ENCODE data around the gene GPR87. TPM values are rescaled to one million over a fixed set of nuclear protein-coding genes. Genes with fewer than 3 reads are reported as not detected.

Gene GPR87
- total RNA-seq, 1 donor from 2014 or later: 15.5 TPM

DNA sequence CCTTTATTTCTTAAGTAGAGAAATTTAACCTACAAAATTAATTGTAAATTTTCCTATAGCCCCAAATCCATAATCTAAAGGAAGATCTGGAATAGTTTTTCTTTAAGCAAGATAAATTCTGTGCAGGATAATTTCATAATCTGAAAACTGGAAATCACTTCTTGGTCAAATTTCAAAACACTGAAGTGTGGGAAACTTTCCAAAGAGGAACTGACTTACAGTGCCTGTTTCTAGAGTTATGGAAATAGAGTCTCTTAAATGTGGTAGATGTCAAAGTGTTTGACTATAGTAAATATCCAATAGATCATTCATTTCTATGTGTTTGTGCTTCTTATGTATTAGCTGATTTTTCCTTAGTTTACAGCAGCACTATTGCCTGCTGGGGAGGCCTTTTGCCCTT lies 14.3 kb upstream of the GPR87 start:
- Histone ChIP-seq H3K4me2 (ENCODE audit: low read length) (no peak overlapping the region), H3K9ac (ENCODE audit: low read length) (no peak overlapping the region), H3K36me3 (ENCODE audit: insufficient read depth, low read length) (no peaks in the 10 kb centered on the region), H3K9me3 (ENCODE audit: insufficient read depth, low read depth, low read length) (no peaks in the 10 kb centered on the region), H3K79me2 (ENCODE audit: insufficient read depth, low read length) (no peaks in the 10 kb centered on the region), H3K4me3 (ENCODE audit: insufficient read depth, low read depth, low read length) (no peak overlapping the region), H3K27me3 (ENCODE audit: insufficient read depth, low read length) (no peaks in the 10 kb centered on the region), H3K4me1 (ENCODE audit: insufficient read depth, low read length) (no peaks in the 10 kb centered on the region), H3K27ac (ENCODE audit: low read depth, low read length) (no peak overlapping the region), H4K20me1 (ENCODE audit: insufficient read depth, low read length) (no peaks in the 10 kb centered on the region), H2AFZ (ENCODE audit: low read depth, low read length) (no peak overlapping the region)
- Mint-ChIP-seq H3K27ac (ENCODE audit: unreplicated experiment) (no peak overlapping the region), H3K4me1 (ENCODE audit: low read depth, unreplicated experiment) (no peaks in the 10 kb centered on the region), H3K4me3 (ENCODE audit: unreplicated experiment) (no peak overlapping the region), H3K9me3 (ENCODE audit: unreplicated experiment) (no peaks in the 10 kb centered on the region), H3K36me3 (ENCODE audit: low read depth, unreplicated experiment) (no peaks in the 10 kb centered on the region), H3K27me3 (ENCODE audit: low read depth, unreplicated experiment) (no peaks in the 10 kb centered on the region)
- FAIRE-seq (no peak), DNase-seq (ENCODE audit: low read depth) (no peak)
- TF ChIP-seq, protein P1, sequence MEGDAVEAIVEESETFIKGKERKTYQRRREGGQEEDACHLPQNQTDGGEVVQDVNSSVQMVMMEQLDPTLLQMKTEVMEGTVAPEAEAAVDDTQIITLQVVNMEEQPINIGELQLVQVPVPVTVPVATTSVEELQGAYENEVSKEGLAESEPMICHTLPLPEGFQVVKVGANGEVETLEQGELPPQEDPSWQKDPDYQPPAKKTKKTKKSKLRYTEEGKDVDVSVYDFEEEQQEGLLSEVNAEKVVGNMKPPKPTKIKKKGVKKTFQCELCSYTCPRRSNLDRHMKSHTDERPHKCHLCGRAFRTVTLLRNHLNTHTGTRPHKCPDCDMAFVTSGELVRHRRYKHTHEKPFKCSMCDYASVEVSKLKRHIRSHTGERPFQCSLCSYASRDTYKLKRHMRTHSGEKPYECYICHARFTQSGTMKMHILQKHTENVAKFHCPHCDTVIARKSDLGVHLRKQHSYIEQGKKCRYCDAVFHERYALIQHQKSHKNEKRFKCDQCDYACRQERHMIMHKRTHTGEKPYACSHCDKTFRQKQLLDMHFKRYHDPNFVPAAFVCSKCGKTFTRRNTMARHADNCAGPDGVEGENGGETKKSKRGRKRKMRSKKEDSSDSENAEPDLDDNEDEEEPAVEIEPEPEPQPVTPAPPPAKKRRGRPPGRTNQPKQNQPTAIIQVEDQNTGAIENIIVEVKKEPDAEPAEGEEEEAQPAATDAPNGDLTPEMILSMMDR (IDR thresholded peaks at IDR 0.05; ENCODE audit: insufficient read depth, low read depth, low read length): no peak
- no peak for TF ChIP-seq EZH2 (IDR thresholded peaks at IDR 0.05; ENCODE audit: insufficient read depth, low read length)

DNA sequence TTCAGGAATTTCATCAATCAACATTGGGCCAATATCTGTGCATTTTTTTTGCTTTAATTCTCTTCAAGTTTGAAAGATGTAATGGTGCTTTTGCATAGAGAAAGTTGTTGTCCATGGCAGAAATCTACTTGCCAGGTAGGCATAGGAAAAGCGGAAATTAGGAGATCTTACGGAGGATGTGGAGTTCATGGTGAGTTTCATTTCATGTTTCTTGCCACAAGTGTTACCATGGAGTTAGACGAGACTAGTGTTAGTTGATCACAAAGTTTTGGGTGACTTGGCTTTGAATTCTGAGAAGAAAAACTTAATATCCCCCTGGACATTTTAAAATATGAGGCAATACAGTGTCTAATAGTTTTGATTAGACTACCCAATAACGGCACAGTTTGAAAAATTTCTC lies 13.8 kb upstream of the GPR87 start:
- Histone ChIP-seq H3K9me3 (ENCODE audit: insufficient read depth, low read depth, low read length) (no peaks in the 10 kb centered on the region), H3K4me2 (ENCODE audit: low read length) (no peak overlapping the region), H3K79me2 (ENCODE audit: insufficient read depth, low read length) (no peaks in the 10 kb centered on the region), H3K4me1 (ENCODE audit: insufficient read depth, low read length) (no peaks in the 10 kb centered on the region), H3K36me3 (ENCODE audit: insufficient read depth, low read length) (no peaks in the 10 kb centered on the region), H3K27ac (ENCODE audit: low read depth, low read length) (no peak overlapping the region), H4K20me1 (ENCODE audit: insufficient read depth, low read length) (no peaks in the 10 kb centered on the region), H2AFZ (ENCODE audit: low read depth, low read length) (no peak overlapping the region), H3K27me3 (ENCODE audit: insufficient read depth, low read length) (no peaks in the 10 kb centered on the region), H3K9ac (ENCODE audit: low read length) (no peak overlapping the region), H3K4me3 (ENCODE audit: insufficient read depth, low read depth, low read length) (no peak overlapping the region)
- no peak for DNase-seq (ENCODE audit: low read depth)
- Mint-ChIP-seq H3K27me3 (ENCODE audit: low read depth, unreplicated experiment) (no peaks in the 10 kb centered on the region), H3K27ac (ENCODE audit: unreplicated experiment) (no peak overlapping the region), H3K36me3 (ENCODE audit: low read depth, unreplicated experiment) (no peaks in the 10 kb centered on the region), H3K9me3 (ENCODE audit: unreplicated experiment) (no peaks in the 10 kb centered on the region), H3K4me1 (ENCODE audit: low read depth, unreplicated experiment) (no peaks in the 10 kb centered on the region), H3K4me3 (ENCODE audit: unreplicated experiment) (no peak overlapping the region)
- no peak for FAIRE-seq
- TF ChIP-seq, protein P1 (IDR thresholded peaks at IDR 0.05; ENCODE audit: insufficient read depth, low read depth, low read length): no peak
- TF ChIP-seq EZH2 (IDR thresholded peaks at IDR 0.05; ENCODE audit: insufficient read depth, low read length): no peak

DNA sequence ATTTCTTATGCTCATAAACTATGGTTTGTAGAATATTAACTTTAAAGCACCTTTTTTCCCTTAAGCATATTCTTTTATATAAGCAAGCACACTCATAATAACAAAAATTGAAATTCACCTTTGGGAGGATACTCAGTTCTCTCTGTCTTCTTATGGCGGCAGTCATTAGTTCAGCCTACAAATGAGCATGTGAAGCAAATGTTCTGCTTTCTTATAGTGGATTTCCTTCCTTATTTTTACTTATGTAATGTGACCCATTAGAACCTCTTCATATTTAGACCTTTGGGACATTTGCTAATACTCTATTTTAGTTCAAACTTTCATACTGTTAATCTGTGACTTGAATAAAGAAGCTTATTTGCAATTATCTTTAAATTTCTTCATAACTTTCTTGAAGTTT lies 12.7 kb upstream of the GPR87 start, which contains the start of gene P2RY13:
Gene P2RY13 (minus strand): TSS at position 187 of the 400 bp plus-strand sequence. CDS start 21 bp downstream, at position 166.
- Histone ChIP-seq H3K27me3 (ENCODE audit: insufficient read depth, low read length) (no peaks in the 10 kb centered on the region), H3K9ac (ENCODE audit: low read length) (no peak within 1 kb of the TSS), H3K9me3 (ENCODE audit: insufficient read depth, low read depth, low read length) (no peaks in the 10 kb centered on the region), H3K4me3 (ENCODE audit: insufficient read depth, low read depth, low read length) (no peak within 1 kb of the TSS), H2AFZ (ENCODE audit: low read depth, low read length) (no peak within 1 kb of the TSS), H3K79me2 (ENCODE audit: insufficient read depth, low read length) (no peaks in the 10 kb centered on the region), H3K4me1 (ENCODE audit: insufficient read depth, low read length) (no peaks in the 10 kb centered on the region), H3K36me3 (ENCODE audit: insufficient read depth, low read length) (no peaks in the 10 kb centered on the region), H4K20me1 (ENCODE audit: insufficient read depth, low read length) (no peaks in the 10 kb centered on the region), H3K27ac (ENCODE audit: low read depth, low read length) (no peak within 1 kb of the TSS), H3K4me2 (ENCODE audit: low read length) (no peak within 1 kb of the TSS)
- Mint-ChIP-seq H3K4me3 (ENCODE audit: unreplicated experiment) (no peak within 1 kb of the TSS), H3K36me3 (ENCODE audit: low read depth, unreplicated experiment) (no peaks in the 10 kb centered on the region), H3K4me1 (ENCODE audit: low read depth, unreplicated experiment) (no peaks in the 10 kb centered on the region), H3K27me3 (ENCODE audit: low read depth, unreplicated experiment) (no peaks in the 10 kb centered on the region), H3K27ac (ENCODE audit: unreplicated experiment) (no peak within 1 kb of the TSS), H3K9me3 (ENCODE audit: unreplicated experiment) (no peaks in the 10 kb centered on the region)
- no peak for DNase-seq (ENCODE audit: low read depth)
- TF ChIP-seq, protein P1 (IDR thresholded peaks at IDR 0.05; ENCODE audit: insufficient read depth, low read depth, low read length): no peak
- TF ChIP-seq EZH2 (IDR thresholded peaks at IDR 0.05; ENCODE audit: insufficient read depth, low read length): no peak
- no peak for FAIRE-seq

Data from astrocyte (in vitro differentiated cells and primary cell).